K562 (cell line): ENCODE measurements around the gene LMTK2. TPM values are rescaled to one million over a fixed set of nuclear protein-coding genes. Genes with fewer than 3 reads are reported as not detected.
A peak's percentile ranks its signal among the peaks of the same experiment; 100 is the strongest.

Experiments used
- ATAC-seq: fragments of 200-7000 bp; cut with Tn5 transposase; 3 replicates; pipeline ENCODE4 v1.9.1; 2020; ENCODE audit warnings: moderate library complexity
- BruUV-seq: library from RNA; stranded (reverse); fragments of 400-500 nt; replicated peaks from 2 replicates; lab custom pipeline; 2021; lab: Mats Ljungman, UMichigan
- CTCF ChIA-PET: fragments of 300-600 bp; formaldehyde crosslinking; extraction: SDS; loops from one replicate; lab custom pipeline; 2021; ENCODE audit warnings: low intra/inter-chr PET ratio; lab: Yijun Ruan, JAX
- POLR2A ChIA-PET: fragments of 300-600, 350-650 bp; sonication (Branson Sonifier 250); formaldehyde crosslinking; extraction: SDS; loops from one replicate; lab custom pipeline; 2021; ENCODE audit warnings: antibody characterized with exemption, inconsistent platforms; lab: Yijun Ruan, JAX
- DNase-seq, 4 experiments: peaks; one replicate each; pipeline versions ENCODE4 v3.0.0 to v3.0.0-alpha.2; 2011 to 2018; ENCODE audit warnings: low spot score in 3 of 4, mixed read lengths in 3 of 4; ENCODE audit errors: extremely low read depth in 1 of 4
- FAIRE-seq: peaks from 2 replicates; lab custom pipeline; 2011; peaks lifted over from hg19 to GRCh38; lab: Jason Lieb, UNC
- H2AFZ ChIP-seq: 2 replicates; pipeline ENCODE4 v1.6.0; 2011; ENCODE audit warnings: low read depth, low read length, control low read depth, inconsistent platforms
- H3K27ac ChIP-seq: fragments of 200-600 bp; 3 replicates; pipeline ENCODE4 v1.8.0; 2011; ENCODE audit warnings: low read depth, mild to moderate bottlenecking, control low read depth, inconsistent platforms, low read length, moderate library complexity, mixed read lengths; ENCODE audit errors: extremely low read depth
- H3K27me3 ChIP-seq, 2 experiments: fragments of 300-600 bp in 1 of 2; 2 replicates in 1 of 2; 3 replicates in 1 of 2; pipeline versions ENCODE4 v1.6.0 to v1.8.0; 2011; ENCODE audit warnings: inconsistent platforms in 2 of 2, low read length in 2 of 2, mild to moderate bottlenecking in 1 of 2, mixed read lengths in 1 of 2, moderate library complexity in 1 of 2; ENCODE audit not compliant: control insufficient read depth in 2 of 2, insufficient read depth in 2 of 2
- H3K36me3 ChIP-seq: fragments of 300-600 bp; 3 replicates; pipeline ENCODE4 v1.8.0; 2011; ENCODE audit warnings: mild to moderate bottlenecking, low read length, inconsistent platforms; ENCODE audit not compliant: control insufficient read depth, insufficient read depth
- H3K4me1 ChIP-seq, 2 experiments: fragments of 200-600 bp in 1 of 2; replicated peaks in 1 of 2; 2 replicates in 1 of 2; 3 replicates in 1 of 2; pipeline versions ENCODE4 v1.5.1 to v1.8.0; 2011; ENCODE audit warnings: inconsistent platforms in 2 of 2, low read length in 2 of 2, mild to moderate bottlenecking in 1 of 2, mixed read lengths in 1 of 2, moderate library complexity in 1 of 2; ENCODE audit not compliant: control insufficient read depth in 2 of 2, insufficient read depth in 2 of 2
- H3K4me2 ChIP-seq: 2 replicates; pipeline ENCODE4 v1.6.1; 2011; ENCODE audit warnings: low read length, control low read depth, inconsistent platforms, mixed read lengths; ENCODE audit not compliant: insufficient read depth
- H3K4me3 ChIP-seq: fragments of 200-600 bp; sonication (generic), shearing (Covaris generic); 2 replicates; pipeline ENCODE4 v1.5.1; 2016; ENCODE audit warnings: control low read depth, inconsistent platforms
- H3K79me2 ChIP-seq: fragments of 200-600 bp; 3 replicates; pipeline ENCODE4 v1.8.0; 2011; ENCODE audit warnings: low read length, inconsistent platforms; ENCODE audit not compliant: control insufficient read depth, insufficient read depth
- H3K9ac ChIP-seq, 2 experiments: 2 replicates each; pipeline versions ENCODE4 v1.6.0 to v1.6.1; 2011; ENCODE audit warnings: low read depth in 2 of 2, low read length in 2 of 2, control low read depth in 1 of 2, inconsistent platforms in 1 of 2, mild to moderate bottlenecking in 1 of 2, mixed read lengths in 1 of 2; ENCODE audit not compliant: insufficient read depth in 1 of 2
- H3K9me1 ChIP-seq: one replicate; pipeline ENCODE4 v1.6.0; 2011; ENCODE audit warnings: inconsistent platforms, mild to moderate bottlenecking, low read length, moderate library complexity; ENCODE audit not compliant: control insufficient read depth, insufficient read depth
- H3K9me3 ChIP-seq: replicated peaks from 2 replicates; pipeline ENCODE4 v1.5.1; 2011; ENCODE audit warnings: low read depth, low read length, inconsistent platforms; ENCODE audit not compliant: control insufficient read depth, insufficient read depth
- H4K20me1 ChIP-seq: replicated peaks from 2 replicates; pipeline ENCODE4 v1.6.1; 2011; ENCODE audit warnings: low read length, inconsistent platforms, mixed read lengths; ENCODE audit not compliant: control insufficient read depth, insufficient read depth
- CREB3 ChIP-seq: fragments of 450-650 bp; conservative IDR thresholded peaks from 2 replicates; pipeline ENCODE4 v1.6.1; 2016; ENCODE audit warnings: missing genetic modification characterization, low read depth, mild to moderate bottlenecking, missing compliant biosample characterization, moderate library complexity
- KLF10 ChIP-seq: fragments of 250-450 bp; sonication (Bioruptor Pico); IDR thresholded peaks from 2 replicates; pipeline ENCODE4 v1.6.1; 2021; ENCODE audit warnings: matching md5 sums
- REST ChIP-seq, 2 experiments: fragments of 450-650 bp; formaldehyde crosslinking in 1 of 2; IDR thresholded peaks; 2 replicates each; pipeline versions ENCODE4 v1.4.0 to v1.6.1; 2014 to 2020; ENCODE audit warnings: mild to moderate bottlenecking in 2 of 2, borderline replicate concordance in 1 of 2, low read depth in 1 of 2
- TAF1 ChIP-seq: IDR thresholded peaks from 2 replicates; pipeline ENCODE4 v1.6.1; 2011; ENCODE audit warnings: mild to moderate bottlenecking, low read length, moderate library complexity; ENCODE audit not compliant: insufficient read depth, control insufficient read depth, severe bottlenecking; ENCODE audit errors: extremely low read depth
- ZBTB17 ChIP-seq: fragments of 450-650 bp; formaldehyde crosslinking; IDR thresholded peaks from 2 replicates; pipeline ENCODE4 v1.4.0; 2020; ENCODE audit warnings: mild to moderate bottlenecking
- ZNF431 ChIP-seq: sonication (generic); formaldehyde crosslinking; IDR thresholded peaks from 2 replicates; pipeline ENCODE4 v1.8.0; 2022; ENCODE audit warnings: mild to moderate bottlenecking, missing genetic modification reagents
- WGBS: fragments of 100-300 bp; shearing (Covaris generic); methylation state at CpG from one replicate; pipeline ENCODE4 v1.1.6; 2016; ENCODE audit warnings: low coverage, mixed read lengths; ENCODE audit not compliant: insufficient coverage; ENCODE audit errors: missing lambda C conversion rate; 5-methylcytosine and 5-hydroxymethylcytosine counted together
- in situ Hi-C: fragments of 300-500 bp; cut with MboI; formaldehyde crosslinking; loops from 4 replicates; pipeline ENCODE4 v1.15.0; 2018; ENCODE audit warnings: inconsistent platforms, mixed read lengths
- intact Hi-C: fragments of 100-400 bp; cut with micrococcal nuclease; formaldehyde crosslinking; loops from 2 replicates; pipeline ENCODE4 v1.14.2; 2022
- polyA plus RNA-seq, 8 experiments: library from polyadenylated mRNA; depleted of rRNA in 4 of 8; stranded (reverse) in 5 of 8; unstranded in 3 of 8; fragments of >200 nt; fragmentation: Nextera tagmentation in 2 of 8; fragmentation: Illumina TruSeq in 1 of 8; extraction: Ambion mirVana in 2 of 8; extraction: Trizol in 1 of 8; gene quantifications; 2 replicates each; pipeline versions ENCODE4 v1.2.1 to v1.2.3, GENCODE V29; 2011 to 2014; ENCODE audit warnings: inconsistent platforms in 1 of 8, missing spikeins in 1 of 8
- total RNA-seq, 7 experiments: library from RNA; depleted of rRNA in 6 of 7; stranded (reverse); fragments of >200 nt in 6 of 7; fragmentation: Illumina TruSeq in 2 of 7; extraction: Trizol in 2 of 7; gene quantifications; 2 replicates each; pipeline versions ENCODE4 v1.2.1 to v1.2.3, GENCODE V29; 2011 to 2021; ENCODE audit warnings: low replicate concordance in 1 of 7

The LMTK2 gene
- total and polyA plus RNA-seq, 9 of the 15 experiments (the other 6 are each of a cell fraction or from before 2014, with no cell fraction given), result 0.78 to 16.4 (median 6.3) TPM

DNA sequence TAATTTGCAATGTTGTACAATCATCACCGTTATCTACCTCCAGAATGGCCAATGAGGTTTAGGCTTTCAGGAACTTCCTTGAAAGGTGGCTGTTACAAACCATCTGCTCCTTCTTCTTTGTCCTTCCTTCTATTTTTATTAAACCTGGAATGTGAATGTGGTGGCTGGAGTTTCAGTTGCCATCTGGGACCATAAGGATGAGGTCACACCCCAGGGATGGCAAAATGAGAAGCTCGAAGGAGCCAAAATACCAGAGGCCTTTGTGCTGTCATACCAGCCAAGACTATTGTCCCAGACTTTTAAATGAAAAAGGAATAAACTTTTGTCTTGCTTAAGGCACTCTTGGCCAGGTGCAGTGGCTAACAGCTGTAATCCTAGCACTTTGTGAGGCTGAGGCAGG, 30.9 kb upstream of the LMTK2 start:
- H3K27me3 ChIP-seq, result peaks cover 20 to 31% of the 10 kb centered on the region in 2 experiments
- H3K9me1 ChIP-seq, result no peaks in the 10 kb centered on the region
- no peaks in the 10 kb centered on the region for H3K36me3 ChIP-seq
- no peaks in the 10 kb centered on the region for H3K79me2 ChIP-seq
- no TSS peak for BruUV-seq
- H2AFZ ChIP-seq, result no peak overlapping the region
- H3K27ac ChIP-seq, result no peak overlapping the region
- FAIRE-seq (no peak), DNase-seq (no peak), ATAC-seq (no peak)
- H3K4me1 ChIP-seq, result no peaks in the 10 kb centered on the region
- H3K4me3 ChIP-seq, result no peak overlapping the region
- intact Hi-C loops (no loop called here), in situ Hi-C loops (no loop called here)
- no peaks in the 10 kb centered on the region for H3K9me3 ChIP-seq
- ChIA-PET CTCF (no interaction called here), POLR2A (no interaction called here)
- no peak overlapping the region for H3K4me2 ChIP-seq
- WGBS, result 0% methylated on average over 2 of the region's 2 CpGs
- no peak overlapping the region for H3K9ac ChIP-seq
- TF ChIP-seq ZNF431 (CRISPR knock-in tag), result no peak
- TF ChIP-seq KLF10 (CRISPR knock-in tag), result no peak
- TF ChIP-seq TAF1, result no peak
- TF ChIP-seq CREB3 (tag), result no peak
- H4K20me1 ChIP-seq, result no peaks in the 10 kb centered on the region

DNA sequence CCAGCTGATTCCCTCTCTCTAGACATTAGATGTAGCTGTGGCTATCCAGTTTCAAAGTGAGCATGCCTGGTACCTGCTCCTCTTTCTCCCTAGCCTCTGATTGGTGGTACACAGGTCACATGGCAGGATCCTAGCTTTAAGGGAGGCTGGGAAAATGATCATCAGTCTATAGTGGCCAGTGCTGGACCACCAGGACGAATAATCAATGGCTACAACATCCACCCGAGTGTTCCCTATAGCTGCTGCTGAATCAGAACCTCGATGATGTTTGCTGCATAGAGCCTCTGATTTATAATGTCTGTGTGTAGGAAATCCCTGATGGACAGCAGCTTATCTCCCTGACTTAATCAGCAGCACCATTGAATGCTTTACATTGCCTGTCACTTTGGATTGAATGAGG, 28.9 kb upstream of the LMTK2 start:
- Histone ChIP-seq H3K79me2 (no peaks in the 10 kb centered on the region), H3K27ac (no peak overlapping the region), H3K36me3 (no peaks in the 10 kb centered on the region), H3K4me3 (no peak overlapping the region), H3K9me3 (no peaks in the 10 kb centered on the region), H3K9ac (no peak overlapping the region), H3K9me1 (no peaks in the 10 kb centered on the region), H3K4me2 (no peak overlapping the region), H3K27me3 (peaks cover 26 to 28% of the 10 kb centered on the region in 2 experiments), H2AFZ (no peak overlapping the region), H3K4me1 (no peaks in the 10 kb centered on the region), H4K20me1 (no peaks in the 10 kb centered on the region)
- in situ Hi-C loops, result no loop called here
- DNase-seq, result no peak
- BruUV-seq, result no TSS peak
- WGBS, result 0% methylated on average over 3 of the region's 3 CpGs
- peak; percentile 69 for ATAC-seq
- no peak for FAIRE-seq
- ChIA-PET CTCF (no interaction called here), POLR2A (interaction anchor here (0.6 to 1.1 kb wide), 6 partner anchors 11 to 121 kb away, joined by 3 to 4 read pairs (median 3); no protein-coding TSS in a partner anchor)
- intact Hi-C loops, result no loop called here
- TF ChIP-seq REST (IDR thresholded peaks at IDR 0.05; ENCODE audit: borderline replicate concordance) (peak; percentile 30; the same call in 1 of the 2 replicates), REST (CRISPR knock-in tag; IDR thresholded peaks at IDR 0.05; ENCODE audit: low read depth) (no peak), ZBTB17 (CRISPR knock-in tag) (peak; percentile 78; the same call in 1 of the 2 replicates)
